CD4-positive, alpha-beta T cell treated with Interleukin-21 for 1 hour (primary cell): Measurements from ENCODE around the gene SYTL3.
"Not testable (repeated sequence)": the region's sequence is repeated elsewhere in the genome, so short reads cannot be mapped to it uniquely, and the experiment has no call there.

ENCODE experiments used
- DNase-seq: peaks from one replicate; pipeline ENCODE4 v3.0.0-alpha.2; 2020

The SYTL3 gene

DNA sequence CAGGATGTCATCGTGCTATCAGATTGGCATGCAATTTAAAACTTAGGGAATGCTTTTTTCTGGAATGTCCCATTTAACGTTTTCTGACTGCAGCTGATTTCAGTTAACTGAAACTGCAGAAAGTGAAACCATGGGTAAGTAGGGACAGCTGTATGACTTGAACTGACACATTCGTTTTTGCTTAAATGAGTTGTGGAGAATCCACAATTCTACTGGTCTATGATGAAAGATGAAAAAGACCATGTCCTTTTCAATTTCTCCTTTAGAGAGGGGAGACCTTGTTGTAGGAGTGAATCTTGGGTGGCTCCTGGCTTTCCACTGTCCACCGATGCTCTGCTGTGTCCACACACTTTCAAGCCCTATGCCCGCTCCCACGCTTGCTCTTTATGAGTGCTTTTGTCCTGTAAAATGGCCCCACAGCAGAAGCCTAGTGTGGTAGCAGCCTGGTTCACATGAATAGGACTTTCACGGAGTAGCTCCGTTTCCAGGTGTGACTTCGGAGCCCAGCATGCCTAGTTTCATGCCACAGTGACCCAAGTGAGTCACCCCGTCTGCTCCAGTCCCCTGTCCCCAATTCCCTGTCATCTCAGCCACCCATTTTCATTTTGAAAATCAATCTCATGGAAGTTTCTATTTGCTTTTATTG is 27.2 kb upstream of the SYTL3 start:
- no peak for DNase-seq

GRCh38 chr6:158624684-158625682 is 24.9 kb upstream of the SYTL3 start:
- DNase-seq, result no peak

GRCh38 chr6:158625881-158626305 is 24.0 kb upstream of the SYTL3 start:
- DNase-seq, result no peak

DNA sequence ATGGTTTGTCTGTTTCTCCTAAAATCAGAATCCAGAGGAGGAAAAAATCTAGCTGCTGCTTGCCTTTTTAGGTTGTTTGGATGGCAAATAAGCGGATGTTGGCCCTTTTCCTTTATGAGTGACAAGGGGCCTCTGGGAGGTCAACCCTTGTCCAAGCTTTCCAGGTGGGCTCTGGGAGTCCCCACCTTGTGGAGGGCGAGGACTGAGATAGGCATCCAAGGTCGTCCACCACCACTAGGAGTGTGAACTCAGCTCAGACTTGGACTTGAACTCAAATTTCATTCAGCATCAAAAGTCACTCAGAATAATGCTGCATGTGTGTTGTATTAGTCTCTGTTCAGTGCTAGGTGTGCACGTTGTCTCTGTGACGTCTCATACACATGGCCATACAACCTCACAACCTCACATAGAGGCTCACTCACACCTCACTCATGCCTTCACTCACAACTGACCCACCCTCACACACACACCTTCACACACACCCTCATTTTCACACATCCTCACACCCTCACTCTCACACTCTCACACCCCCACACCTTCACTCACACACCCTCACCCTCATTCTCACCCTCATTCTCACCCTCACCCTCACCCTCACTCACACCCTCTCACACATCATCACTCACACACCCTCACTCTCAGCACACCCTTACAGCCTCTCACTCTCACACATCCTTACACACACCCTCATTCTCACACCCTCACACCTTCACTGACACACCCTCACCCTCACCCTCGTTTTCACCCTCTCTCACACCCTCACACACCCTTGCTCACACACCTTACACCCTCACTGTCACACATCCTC is 23.3 kb upstream of the SYTL3 start:
- DNase-seq, result no peak

GRCh38 chr6:158627168-158627939 is 22.5 kb upstream of the SYTL3 start:
- DNase-seq, result no peak

GRCh38 chr6:158627940-158628211 is 22.0 kb upstream of the SYTL3 start:
- no peak for DNase-seq

DNA sequence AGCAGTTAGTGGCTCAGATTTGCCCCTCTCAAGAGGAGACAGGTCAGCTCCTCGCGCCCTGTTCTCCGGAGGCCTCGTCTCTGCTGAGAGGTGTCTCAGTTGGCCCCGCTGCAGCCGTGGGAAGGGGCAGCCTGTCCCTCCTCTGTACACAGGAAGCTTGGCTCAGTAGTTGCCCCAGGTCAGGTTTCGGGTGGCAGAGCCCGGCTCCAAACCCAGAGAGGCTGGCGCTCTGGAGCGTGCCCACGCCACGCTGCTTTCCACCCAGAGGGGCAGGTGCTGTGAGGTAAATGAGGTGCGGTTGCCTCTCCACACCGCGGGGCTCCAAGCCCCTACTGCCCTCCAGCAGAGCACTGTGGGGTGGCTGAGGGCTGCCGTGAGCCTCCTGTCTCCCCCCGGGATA is 21.3 kb upstream of the SYTL3 start:
- DNase-seq, result no peak

- DNase-seq, result peak; percentile 40
Observed at GRCh38 chr6:158629367-158630221, 20.3 kb upstream of the SYTL3 start.

- DNase-seq, result no peak
Observed at GRCh38 chr6:158630938-158631616, 18.8 kb upstream of the SYTL3 start.

GRCh38 chr6:158631678-158632537 is 17.9 kb upstream of the SYTL3 start:
- no peak for DNase-seq

DNA sequence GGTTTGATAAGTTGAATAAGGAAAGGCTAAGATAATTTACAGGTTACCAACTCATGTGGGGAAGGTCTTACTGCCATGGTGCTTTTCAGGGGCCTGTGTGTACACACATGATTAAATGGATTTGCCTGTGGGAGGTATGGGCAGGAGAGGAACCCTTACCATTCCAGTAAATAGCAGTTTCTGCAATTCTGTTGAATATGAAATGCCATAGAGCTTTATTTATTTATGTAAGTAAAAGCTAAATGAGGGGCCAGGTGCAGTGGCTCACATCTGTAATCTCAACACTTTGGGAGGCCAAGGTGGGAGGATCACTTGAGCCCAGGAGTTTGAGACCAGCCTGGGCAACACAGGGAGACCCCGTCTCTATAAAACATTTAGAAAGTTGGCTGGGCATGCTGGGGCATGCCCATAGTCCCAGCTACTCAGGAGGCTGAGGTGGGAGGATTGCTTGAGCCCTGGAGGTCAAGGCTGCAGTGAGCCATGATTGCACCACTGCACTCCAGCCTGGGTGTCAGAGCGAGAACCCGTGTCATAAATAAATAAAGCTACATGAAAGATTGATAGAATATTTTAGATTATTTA is 17.2 kb upstream of the SYTL3 start:
- not testable (repeated sequence) for DNase-seq

- DNase-seq, result no peak
Observed at GRCh38 chr6:158633127-158633526, 16.7 kb upstream of the SYTL3 start.

GRCh38 chr6:158634695-158635426 is 15.0 kb upstream of the SYTL3 start:
- DNase-seq, result peak; percentile 38

GRCh38 chr6:158635427-158636073 is 14.3 kb upstream of the SYTL3 start:
- no peak for DNase-seq

DNA sequence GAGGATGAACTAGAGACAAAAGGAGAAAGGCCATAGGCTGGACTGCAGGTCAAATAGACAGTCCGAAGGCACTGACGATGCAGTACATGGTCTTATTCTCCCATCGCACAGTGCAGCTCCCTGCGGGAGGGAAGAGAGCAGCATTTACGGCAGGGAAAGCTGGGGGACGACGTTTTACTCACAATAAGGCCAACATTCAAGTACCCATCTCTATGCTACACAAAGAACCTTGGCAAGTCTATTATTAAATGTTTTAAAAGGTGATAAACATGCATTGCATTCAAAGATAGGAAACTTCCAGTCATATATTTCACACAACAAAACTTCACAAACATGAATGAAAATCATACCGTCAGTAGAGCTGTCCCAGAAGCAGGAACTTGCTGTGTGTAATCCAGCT is 13.1 kb upstream of the SYTL3 start:
- DNase-seq, result no peak

DNA sequence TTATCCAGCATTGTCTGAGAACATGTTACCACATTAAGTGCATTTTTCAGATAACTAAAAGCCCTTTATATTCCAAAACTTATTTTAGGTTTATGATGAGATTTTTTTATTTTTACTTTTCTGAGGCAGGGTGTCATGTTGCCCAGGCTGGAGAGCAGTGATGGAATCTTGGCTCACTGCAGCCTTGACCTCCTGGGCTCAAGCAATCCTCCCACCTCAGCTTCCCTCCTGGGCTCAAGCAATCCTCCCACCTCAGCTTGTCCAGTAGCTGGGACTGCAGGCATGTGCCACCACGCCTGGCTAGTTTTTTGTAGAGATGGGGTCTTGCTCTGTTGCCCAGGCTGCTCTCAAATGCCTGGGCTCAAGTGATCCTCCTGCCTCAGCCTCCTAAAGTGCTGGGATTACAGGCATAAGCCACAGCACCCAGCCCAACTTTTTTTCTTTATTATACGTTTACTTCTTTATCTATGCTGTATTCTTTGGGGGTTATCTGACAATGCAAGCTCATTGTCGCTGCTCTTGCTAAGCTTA is 11.5 kb upstream of the SYTL3 start:
- DNase-seq, result no peak

DNA sequence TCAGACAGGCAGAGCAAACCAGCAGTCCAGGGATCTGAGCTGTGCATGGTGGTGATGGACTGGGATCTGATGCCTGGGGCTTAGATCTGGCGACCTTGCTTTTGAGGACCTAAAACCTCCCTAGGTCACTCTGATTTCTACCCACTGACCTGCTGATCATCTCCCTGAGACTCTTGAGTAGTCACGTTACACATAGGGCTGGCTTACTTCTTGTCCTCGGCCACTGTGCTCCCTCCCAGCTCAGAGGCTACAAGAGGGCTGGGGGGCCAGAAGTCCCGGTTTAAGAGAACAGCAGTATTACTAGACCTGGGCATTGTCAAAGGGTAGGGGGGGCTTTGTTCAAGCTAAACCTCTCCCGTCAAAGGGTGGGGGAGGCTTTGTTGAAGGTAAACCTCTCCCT is 10.8 kb upstream of the SYTL3 start:
- no peak for DNase-seq

DNA sequence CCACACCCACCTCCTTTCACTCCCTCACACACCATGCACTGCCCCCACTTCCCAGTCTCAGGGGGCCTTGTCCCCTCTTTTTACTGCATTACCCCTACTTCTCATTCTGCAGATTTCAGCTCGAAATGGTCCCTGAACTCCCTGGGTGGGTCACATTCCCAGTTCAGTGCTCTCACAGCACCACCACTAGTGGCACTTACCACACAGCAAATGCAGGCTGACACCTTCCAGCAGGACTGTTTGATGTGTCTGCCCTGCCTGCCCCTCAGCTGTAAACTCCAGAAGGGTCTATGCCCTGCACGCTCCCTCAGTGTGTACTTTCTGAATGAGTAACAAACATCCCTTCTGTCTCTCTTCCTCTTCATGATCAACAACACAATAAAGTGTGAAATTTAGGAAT is 9.3 kb upstream of the SYTL3 start:
- no peak for DNase-seq
